Kidney (tissue), 14 donors: ENCODE measurements around the gene ARPC2. TPM values are rescaled to one million over a fixed set of nuclear protein-coding genes. Genes with fewer than 3 reads are reported as not detected.
A peak's percentile ranks its signal among the peaks of the same experiment; 100 is the strongest.

ENCODE experiments used
- DNase-seq, 5 donors: peaks; one replicate each; pipeline ENCODE4 v3.0.0-alpha.2; 2013 to 2020
- FAIRE-seq: peaks from 2 replicates; lab custom pipeline; 2012; peaks lifted over from hg19 to GRCh38; lab: Jason Lieb, UNC
- H3K27ac ChIP-seq, 2 donors: one replicate each; pipeline ENCODE4 v1.7.0; 2013; ENCODE audit warnings: low read depth in 2 of 2, low read length in 2 of 2, inconsistent platforms in 1 of 2
- H3K27me3 ChIP-seq: one replicate; pipeline ENCODE4 v1.7.1; 2013; ENCODE audit warnings: low read length, inconsistent platforms; ENCODE audit not compliant: control insufficient read depth, insufficient read depth
- H3K36me3 ChIP-seq, 3 donors: one replicate each; pipeline versions ENCODE4 v1.7.0 to v1.7.1; 2013; ENCODE audit warnings: low read length in 3 of 3, control low read depth in 1 of 3, inconsistent platforms in 1 of 3; ENCODE audit not compliant: insufficient read depth in 3 of 3, control insufficient read depth in 2 of 3
- H3K4me1 ChIP-seq, 3 donors: one replicate each; pipeline versions ENCODE4 v1.7.0 to v1.7.1; 2013; ENCODE audit warnings: low read length in 3 of 3, inconsistent platforms in 1 of 3, low read depth in 1 of 3; ENCODE audit not compliant: control insufficient read depth in 2 of 3, insufficient read depth in 2 of 3
- H3K4me3 ChIP-seq, 3 donors: one replicate each; pipeline versions ENCODE4 v1.7.0 to v1.8.1; 2013; ENCODE audit warnings: low read length in 3 of 3, control low read depth in 1 of 3, inconsistent platforms in 1 of 3
- H3K9ac ChIP-seq, 3 donors: one replicate each; pipeline versions ENCODE4 v1.7.0 to v1.7.1; 2013; ENCODE audit warnings: low read length in 3 of 3, control low read depth in 1 of 3, inconsistent platforms in 1 of 3
- H3K9me3 ChIP-seq, 3 donors: one replicate each; pipeline versions ENCODE4 v1.7.0 to v1.7.1; 2013; ENCODE audit warnings: low read length in 3 of 3, control low read depth in 1 of 3, inconsistent platforms in 1 of 3; ENCODE audit not compliant: control insufficient read depth in 2 of 3, insufficient read depth in 1 of 3
- CTCF ChIP-seq: IDR thresholded peaks from 3 replicates; pipeline ENCODE4 v1.5.1; 2012; ENCODE audit warnings: mild to moderate bottlenecking, moderate library complexity, borderline replicate concordance; ENCODE audit not compliant: insufficient read depth; ENCODE audit errors: extremely low read depth
- intact Hi-C: fragments of 100-400 bp; cut with DNase I; formaldehyde crosslinking; loops from one replicate; pipeline ENCODE4 v1.11.1; 2022
- polyA plus RNA-seq: library from polyadenylated mRNA; stranded (reverse); fragments of 350-450 nt; fragmentation: Illumina TruSeq; extraction: RNeasy Lipid Tissue Mini Kit (QIAGEN cat#74804); gene quantifications from one replicate; pipeline ENCODE4 v1.2.3, GENCODE V29; 2014; ENCODE audit warnings: low read depth, low replicate concordance; ENCODE audit not compliant: insufficient read depth
- total RNA-seq: library from RNA; stranded (reverse); fragmentation: NEBNext Ultra II Directional; extraction: Animal tissue kit (Norgen Biotek cat#: 25700); gene quantifications from one replicate; pipeline ENCODE4 v1.2.1, GENCODE V29; 2021
- donor health status: control.
- donor health status: control.
- donor health status: control.
- donor health status: control.
- donor health status: control.
- donor health status: DM: yes; HTN: yes; CAD: no.
- donor health status: Normal renal cell carcinoma (clear cell type).

ARPC2 gene
- total and polyA plus RNA-seq, 2 donors from 2014 or later: 195 to 252 TPM

- no peak overlapping the region for H3K27ac ChIP-seq
- FAIRE-seq (no peak), DNase-seq (peak in 2 of 5 donors; percentile 52 to 58)
- intact Hi-C loops: no loop called here
- peaks cover 0 to 39% (median 12%) of the 10 kb centered on the region in 3 donors for H3K36me3 ChIP-seq
- peaks cover 0 to 19% (median 15%) of the 10 kb centered on the region in 3 donors for H3K4me1 ChIP-seq
- H3K4me3 ChIP-seq: no peak overlapping the region
- H3K27me3 ChIP-seq: no peaks in the 10 kb centered on the region
- no peak overlapping the region for H3K9ac ChIP-seq
- no peaks in the 10 kb centered on the region for H3K9me3 ChIP-seq
- TF ChIP-seq CTCF: no peak
These were observed 48.0 kb downstream of the ARPC2 start for GRCh38 chr2:218264773-218265561.

- DNase-seq (peak in 1 of 5 donors; percentile 56), FAIRE-seq (no peak)
- peaks cover 0 to 19% (median 11%) of the 10 kb centered on the region in 3 donors for H3K4me1 ChIP-seq
- H3K27me3 ChIP-seq: no peaks in the 10 kb centered on the region
- intact Hi-C loops: no loop called here
- H3K4me3 ChIP-seq: no peak overlapping the region
- peaks cover 0 to 39% (median 12%) of the 10 kb centered on the region in 3 donors for H3K36me3 ChIP-seq
- no peak overlapping the region for H3K27ac ChIP-seq
- no peak for TF ChIP-seq CTCF
- no peak overlapping the region for H3K9ac ChIP-seq
- no peaks in the 10 kb centered on the region for H3K9me3 ChIP-seq
These were observed 48.6 kb downstream of the ARPC2 start for GRCh38 chr2:218265626-218266025.

- Histone ChIP-seq H3K36me3 (peaks cover 0 to 39% (median 12%) of the 10 kb centered on the region in 3 donors), H3K9me3 (no peaks in the 10 kb centered on the region), H3K27me3 (no peaks in the 10 kb centered on the region), H3K4me1 (peaks cover 0 to 20% (median 8%) of the 10 kb centered on the region in 3 donors), H3K27ac (no peak overlapping the region), H3K9ac (no peak overlapping the region), H3K4me3 (no peak overlapping the region)
- intact Hi-C loops: no loop called here
- FAIRE-seq (no peak), DNase-seq (peak in 2 of 5 donors; percentile 36 to 73)
- TF ChIP-seq CTCF: no peak
These were observed 49.5 kb downstream of the ARPC2 start for GRCh38 chr2:218266316-218266979.
